ENCODE measurements around the gene OOEP.

OOEP gene

GRCh38 chr6:73372516-73372915 is 2.8 kb upstream of the OOEP start:
- Histone ChIP-seq H3K9me3 (ENCODE audit: severe bottlenecking) (no peaks in the 10 kb centered on the region), H3K36me3 (no peaks in the 10 kb centered on the region)
- no peak for TF ChIP-seq CTCF (IDR thresholded peaks at IDR 0.05; ENCODE audit: low read depth, low read length)

GRCh38 chr6:73371984-73372383 is 2.3 kb upstream of the OOEP start:
- Histone ChIP-seq H3K9me3 (ENCODE audit: severe bottlenecking) (no peaks in the 10 kb centered on the region), H3K27me3 (ENCODE audit: insufficient read depth, low read depth, severe bottlenecking) (no peaks in the 10 kb centered on the region), H3K4me3 (ENCODE audit: low read depth, low read length) (no peak overlapping the region), H3K36me3 (no peaks in the 10 kb centered on the region), H3K27ac (no peak overlapping the region)
- TF ChIP-seq CTCF (IDR thresholded peaks at IDR 0.05; ENCODE audit: low read depth, low read length), result no peak
- no peak for DNase-seq

More at GRCh38 chr6:73372516-73372915, 2.8 kb upstream of the OOEP start:
- H3K27me3 ChIP-seq (ENCODE audit: insufficient read depth, low read depth, severe bottlenecking), result no peaks in the 10 kb centered on the region
- no peak overlapping the region for H3K4me3 ChIP-seq (ENCODE audit: low read depth, low read length)
- no peak for DNase-seq
- no peak overlapping the region for H3K27ac ChIP-seq

GRCh38 chr6:73369157-73369556 is 540 bp downstream of the OOEP start:
- H3K9me3 ChIP-seq (ENCODE audit: severe bottlenecking), result no peaks in the 10 kb centered on the region
- H3K4me3 ChIP-seq (ENCODE audit: low read depth, low read length), result no peak overlapping the region
- no peak overlapping the region for H3K27ac ChIP-seq
- H3K27me3 ChIP-seq (ENCODE audit: insufficient read depth, low read depth, severe bottlenecking), result no peaks in the 10 kb centered on the region
- TF ChIP-seq CTCF (IDR thresholded peaks at IDR 0.05; ENCODE audit: low read depth, low read length), result no peak
- no peak for DNase-seq
- H3K36me3 ChIP-seq, result no peaks in the 10 kb centered on the region

GRCh38 chr6:73368675-73369074 is 1.0 kb downstream of the OOEP start:
- Histone ChIP-seq H3K27ac (no peak overlapping the region), H3K4me3 (ENCODE audit: low read depth, low read length) (no peak overlapping the region), H3K27me3 (ENCODE audit: insufficient read depth, low read depth, severe bottlenecking) (no peaks in the 10 kb centered on the region), H3K36me3 (no peaks in the 10 kb centered on the region), H3K9me3 (ENCODE audit: severe bottlenecking) (no peaks in the 10 kb centered on the region)
- no peak for TF ChIP-seq CTCF (IDR thresholded peaks at IDR 0.05; ENCODE audit: low read depth, low read length)
- DNase-seq, result no peak

DNA sequence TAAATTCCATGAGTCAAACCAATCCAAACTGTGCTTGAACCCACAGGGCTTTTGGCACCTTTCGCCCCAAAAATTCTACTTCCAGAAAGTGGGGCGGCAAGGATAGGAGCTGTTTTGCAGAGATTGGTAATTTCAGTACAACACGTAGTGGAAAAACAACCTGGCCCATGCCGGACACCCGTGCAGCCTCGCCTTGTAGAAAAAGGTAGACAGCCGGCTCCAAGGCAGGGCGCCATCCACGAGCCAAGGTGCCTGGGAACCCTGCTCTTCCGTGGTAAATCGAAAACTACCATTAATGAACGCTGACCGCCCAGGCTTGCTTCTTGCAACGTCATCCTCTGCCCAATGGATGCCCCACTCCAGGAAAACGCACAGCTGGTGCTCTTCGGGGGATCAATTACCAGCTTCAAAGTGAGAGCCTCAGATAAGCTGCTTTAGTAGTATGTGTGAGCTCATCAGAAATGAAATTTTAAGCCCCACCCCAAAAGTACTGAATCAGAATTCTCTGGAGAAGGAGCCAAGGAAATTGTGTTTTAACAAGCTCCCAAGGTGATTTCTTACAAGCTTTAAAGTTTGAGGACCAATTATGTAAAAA is 1.8 kb downstream of the OOEP start:
- Histone ChIP-seq H3K4me3 (ENCODE audit: low read depth, low read length) (no peak overlapping the region), H3K27ac (no peak overlapping the region), H3K36me3 (no peaks in the 10 kb centered on the region), H3K27me3 (ENCODE audit: insufficient read depth, low read depth, severe bottlenecking) (no peaks in the 10 kb centered on the region), H3K9me3 (ENCODE audit: severe bottlenecking) (peaks cover 6% of the 10 kb centered on the region)
- no peak for TF ChIP-seq CTCF (IDR thresholded peaks at IDR 0.05; ENCODE audit: low read depth, low read length)
- peak; percentile 71 for DNase-seq

GRCh38 chr6:73364549-73364948 is 5.1 kb downstream of the OOEP start:
- no peaks in the 10 kb centered on the region for H3K27me3 ChIP-seq (ENCODE audit: insufficient read depth, low read depth, severe bottlenecking)
- TF ChIP-seq CTCF (IDR thresholded peaks at IDR 0.05; ENCODE audit: low read depth, low read length), result no peak
- H3K4me3 ChIP-seq (ENCODE audit: low read depth, low read length), result no peak overlapping the region
- no peak overlapping the region for H3K27ac ChIP-seq
- H3K36me3 ChIP-seq, result no peaks in the 10 kb centered on the region
- H3K9me3 ChIP-seq (ENCODE audit: severe bottlenecking), result peaks cover 7% of the 10 kb centered on the region
- no peak for DNase-seq

Data from WERI-Rb-1 (cell line).